Tibial nerve (tissue), 4 donors: ENCODE results near the gene BACH2. TPM values are rescaled to one million over a fixed set of nuclear protein-coding genes. Genes with fewer than 3 reads are reported as not detected.

Experiments used
- DNase-seq, 2 donors: peaks; one replicate each; pipeline ENCODE4 v3.0.0-alpha.2; 2019; ENCODE audit warnings: low spot score in 2 of 2
- H3K27ac ChIP-seq, 4 donors: fragments of 200-600 bp; sonication (generic) in 3 of 4; one replicate each; pipeline ENCODE4 v1.5.1; 2017 to 2019; ENCODE audit warnings: mild to moderate bottlenecking in 1 of 4
- H3K27me3 ChIP-seq, 2 donors: fragments of 200-600 bp; sonication (generic) in 1 of 2; one replicate each; pipeline versions ENCODE4 v1.5.1 to v1.6.0; 2017 to 2019
- H3K36me3 ChIP-seq, 3 donors: fragments of 200-600 bp; sonication (generic); one replicate each; pipeline ENCODE4 v1.5.1; 2018 to 2019
- H3K4me1 ChIP-seq, 4 donors: fragments of 200-600 bp; sonication (generic) in 3 of 4; one replicate each; pipeline ENCODE4 v1.5.1; 2017 to 2019
- H3K4me3 ChIP-seq, 4 donors: fragments of 200-600 bp; sonication (generic) in 3 of 4; one replicate each; pipeline ENCODE4 v1.5.1; 2017 to 2019; ENCODE audit warnings: mild to moderate bottlenecking in 1 of 4, moderate library complexity in 1 of 4
- H3K9me3 ChIP-seq, 4 donors: fragments of 200-600 bp; sonication (generic) in 3 of 4; one replicate each; pipeline ENCODE4 v1.5.1; 2017 to 2019
- CTCF ChIP-seq, 5 experiments: fragments of 200-600 bp in 3 of 5; fragments of 450-650 bp in 2 of 5; sonication (generic) in 3 of 5; IDR thresholded peaks; one replicate each; pipeline ENCODE4 v1.5.1; 2016 to 2019; ENCODE audit warnings: antibody characterized with exemption in 5 of 5, mild to moderate bottlenecking in 3 of 5, moderate library complexity in 2 of 5
- EP300 ChIP-seq, 2 donors: sonication (generic); formaldehyde crosslinking; IDR thresholded peaks; one replicate each; pipeline ENCODE4 v1.6.1; 2017; ENCODE audit warnings: antibody characterized with exemption in 2 of 2, mild to moderate bottlenecking in 1 of 2
- POLR2A ChIP-seq, 2 donors: fragments of 450-650 bp; IDR thresholded peaks; one replicate each; pipeline ENCODE4 v1.6.1; 2017; ENCODE audit warnings: antibody characterized with exemption in 2 of 2, mild to moderate bottlenecking in 2 of 2, moderate library complexity in 2 of 2
- WGBS, 2 donors: methylation state at CpG; one replicate each; pipeline ENCODE4 v1.1.5; 2018; 5-methylcytosine and 5-hydroxymethylcytosine counted together
- total RNA-seq, 4 donors: library from RNA; depleted of rRNA; stranded (reverse); fragments of >200 nt; gene quantifications; one replicate each; pipeline ENCODE4 v1.1.0, GENCODE V29; 2016

The BACH2 gene
- total RNA-seq, 4 donors from 2014 or later, result 4.4 to 11.1 (median 8.4) TPM

GRCh38 chr6:89966913-89967312 lies 329.7 kb downstream of the BACH2 start:
- TF ChIP-seq POLR2A (IDR thresholded peaks at IDR 0.05) (no peak), CTCF (IDR thresholded peaks at IDR 0.05) (no peak)
- 79 to 94% methylated on average over 3 of the region's 3 CpGs for WGBS, 2 donors
- peaks cover 0 to 10% (median 0%) of the 10 kb centered on the region in 4 donors for H3K4me1 ChIP-seq

GRCh38 chr6:89966228-89966544 lies 330.5 kb downstream of the BACH2 start:
- no peak overlapping the region for H3K4me3 ChIP-seq
- WGBS, 2 donors, result 64 to 68% methylated on average over 1 of the region's 1 CpG
- DNase-seq, result no peak

More at GRCh38 chr6:89966913-89967312, 329.7 kb downstream of the BACH2 start:
- H3K27me3 ChIP-seq, result no peaks in the 10 kb centered on the region
- H3K4me3 ChIP-seq, result no peak overlapping the region
- H3K27ac ChIP-seq, result no peak overlapping the region
- no peaks in the 10 kb centered on the region for H3K36me3 ChIP-seq
- no peak for DNase-seq
- no peaks in the 10 kb centered on the region for H3K9me3 ChIP-seq

GRCh38 chr6:89965441-89966227 lies 331.0 kb downstream of the BACH2 start:
- H3K4me3 ChIP-seq, result no peak overlapping the region
- H3K27ac ChIP-seq, result no peak overlapping the region
- no peaks in the 10 kb centered on the region for H3K9me3 ChIP-seq
- DNase-seq, result no peak
- no peaks in the 10 kb centered on the region for H3K27me3 ChIP-seq
- no peak for TF ChIP-seq POLR2A (IDR thresholded peaks at IDR 0.05)
- no peak for TF ChIP-seq EP300 (IDR thresholded peaks at IDR 0.05)
- TF ChIP-seq CTCF (IDR thresholded peaks at IDR 0.05), result no peak
- 87 to 88% methylated on average over 2 of the region's 2 CpGs for WGBS, 2 donors
- no peaks in the 10 kb centered on the region for H3K36me3 ChIP-seq
- peaks cover 0 to 3% (median 0%) of the 10 kb centered on the region in 4 donors for H3K4me1 ChIP-seq

More at GRCh38 chr6:89966228-89966544, 330.5 kb downstream of the BACH2 start:
- TF ChIP-seq CTCF (IDR thresholded peaks at IDR 0.05) (no peak), EP300 (IDR thresholded peaks at IDR 0.05) (no peak), POLR2A (IDR thresholded peaks at IDR 0.05) (no peak)
- no peaks in the 10 kb centered on the region for H3K27me3 ChIP-seq
- peaks cover 0 to 9% (median 0%) of the 10 kb centered on the region in 4 donors for H3K4me1 ChIP-seq
- no peaks in the 10 kb centered on the region for H3K9me3 ChIP-seq
- H3K36me3 ChIP-seq, result no peaks in the 10 kb centered on the region
- no peak overlapping the region for H3K27ac ChIP-seq

- Histone ChIP-seq H3K9me3 (no peaks in the 10 kb centered on the region), H3K36me3 (no peaks in the 10 kb centered on the region), H3K4me1 (no peaks in the 10 kb centered on the region), H3K4me3 (no peak overlapping the region), H3K27ac (no peak overlapping the region), H3K27me3 (no peaks in the 10 kb centered on the region)
- 89 to 94% methylated on average over 3 of the region's 3 CpGs for WGBS, 2 donors
- no peak for DNase-seq
- TF ChIP-seq POLR2A (IDR thresholded peaks at IDR 0.05), result no peak
- TF ChIP-seq EP300 (IDR thresholded peaks at IDR 0.05), result no peak
- no peak for TF ChIP-seq CTCF (IDR thresholded peaks at IDR 0.05)
These were observed 333.3 kb downstream of the BACH2 start for GRCh38 chr6:89963391-89963790.

- no peaks in the 10 kb centered on the region for H3K9me3 ChIP-seq
- no peak for DNase-seq
- H3K27me3 ChIP-seq, result no peaks in the 10 kb centered on the region
- H3K4me3 ChIP-seq, result no peak overlapping the region
- no peak for TF ChIP-seq EP300 (IDR thresholded peaks at IDR 0.05)
- no peak for TF ChIP-seq CTCF (IDR thresholded peaks at IDR 0.05)
- TF ChIP-seq POLR2A (IDR thresholded peaks at IDR 0.05), result no peak
- no peaks in the 10 kb centered on the region for H3K36me3 ChIP-seq
- H3K4me1 ChIP-seq, result no peaks in the 10 kb centered on the region
- H3K27ac ChIP-seq, result no peak overlapping the region
- WGBS, 2 donors, result 97 to 98% methylated on average over 2 of the region's 2 CpGs
These were observed 335.2 kb downstream of the BACH2 start for GRCh38 chr6:89961481-89961880.
